Measurements from ENCODE around the gene HHIPL2. TPM values are rescaled to one million over a fixed set of nuclear protein-coding genes. Genes with fewer than 3 reads are reported as not detected.

Gene HHIPL2
- total RNA-seq, 1 donor from 2014 or later: not detected

Other genes starting within 250 kb of the HHIPL2 start
- gene TAF1A, start 41.8 kb upstream of the HHIPL2 start, total RNA-seq (ENCODE audit: insufficient read depth, low replicate concordance): 9.1 TPM
- 40.9 TPM for gene MIA3, start 70.0 kb upstream of the HHIPL2 start, total RNA-seq (ENCODE audit: insufficient read depth, low replicate concordance)
- gene AIDA, start 164.4 kb upstream of the HHIPL2 start, total RNA-seq (ENCODE audit: insufficient read depth, low replicate concordance): 36.6 TPM
- gene BROX, start 164.5 kb upstream of the HHIPL2 start, total RNA-seq (ENCODE audit: insufficient read depth, low replicate concordance): 23.8 TPM
- not detected for gene FAM177B, start 189.1 kb upstream of the HHIPL2 start, total RNA-seq (ENCODE audit: insufficient read depth, low replicate concordance)

Measured in umbilical cord (tissue), 1 donor.